Mucosa of descending colon (tissue), 3 donors: Measurements from ENCODE around the gene LAMA2. TPM values are rescaled to one million over a fixed set of nuclear protein-coding genes. Genes with fewer than 3 reads are reported as not detected.

Experiments
- ATAC-seq: fragments of 200-7000 bp; cut with Tn5 transposase; one replicate; pipeline ENCODE4 v1.9.1; 2020; ENCODE audit warnings: mild to moderate bottlenecking, moderate library complexity
- DNase-seq, 3 donors: peaks; one replicate each; pipeline ENCODE4 v3.0.0-alpha.2; 2020
- H3K36me3 ChIP-seq: fragments of 200-600 bp; one replicate; pipeline ENCODE4 v1.8.0; 2021; ENCODE audit warnings: low read depth, mild to moderate bottlenecking
- H3K4me1 ChIP-seq: fragments of 200-600 bp; one replicate; pipeline ENCODE4 v1.8.0; 2021; ENCODE audit warnings: low read depth, mild to moderate bottlenecking
- H3K4me3 ChIP-seq: fragments of 200-600 bp; one replicate; pipeline ENCODE4 v1.8.0; 2021; ENCODE audit warnings: mild to moderate bottlenecking
- H3K9me3 ChIP-seq: fragments of 200-600 bp; one replicate; pipeline ENCODE4 v1.8.0; 2021; ENCODE audit warnings: mild to moderate bottlenecking
- intact Hi-C, 2 donors: fragments of 100-400 bp; cut with DNase I in 1 of 2; cut with micrococcal nuclease in 1 of 2; formaldehyde crosslinking; loops; one replicate each; pipeline versions ENCODE4 v1.11.0 to v1.11.1; 2022; cut with DNase I, micrococcal nuclease
- total RNA-seq, 3 donors: library from RNA; stranded (reverse); fragmentation: NEBNext Ultra II Directional in 2 of 3; extraction: Animal tissue kit (Norgen Biotek cat#: 25700) in 2 of 3; gene quantifications; one replicate each; pipeline versions ENCODE4 v1.2.1 to v1.2.4, GENCODE V29; 2021 to 2023
- TF ChIP-seq, protein P1 (sequence below): fragments of 200-600 bp; IDR thresholded peaks from one replicate; pipeline ENCODE4 v1.8.0; 2022; ENCODE audit warnings: antibody characterized with exemption, mild to moderate bottlenecking
- donor health status: DM: no; HTN: no; CAD: no; lungs with moderate emphysema.
- donor health status: DM: no; HTN: no; CAD: no.
- donor health status: DM: no; HTN: yes; CAD: no.

LAMA2 gene
- total RNA-seq, 3 donors from 2014 or later: 3.6 to 29.4 (median 18.4) TPM

DNA sequence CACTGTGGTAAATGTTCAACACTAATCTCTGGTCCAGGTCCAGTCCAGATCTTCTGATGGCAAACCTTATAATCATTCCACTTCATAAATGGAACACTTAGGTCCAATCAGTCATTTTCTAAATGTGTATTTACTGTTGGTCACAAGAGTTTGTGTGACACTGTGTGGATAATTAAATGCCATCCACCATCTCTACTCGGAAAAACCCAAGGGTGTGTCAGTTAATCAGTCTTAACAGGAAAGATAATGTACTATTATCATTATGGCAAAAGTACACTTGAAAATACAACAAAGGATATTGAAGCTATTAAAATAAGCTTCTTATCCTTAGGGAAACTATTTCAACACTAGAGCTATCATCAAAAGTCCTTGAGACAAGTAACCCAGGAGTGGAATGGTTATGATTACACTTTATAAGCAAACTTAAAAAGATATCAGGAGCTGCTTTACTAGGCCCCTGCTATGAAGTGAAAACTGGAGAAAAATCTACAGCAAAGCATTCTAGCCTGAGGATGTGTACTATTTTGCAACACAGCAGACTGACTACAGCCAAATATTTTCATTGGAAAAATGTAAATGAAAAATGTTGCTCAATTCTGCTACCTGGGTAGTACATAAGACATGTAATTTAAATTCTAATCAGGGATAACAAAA, 227.9 kb downstream of the LAMA2 start:
- TF ChIP-seq, protein P1, sequence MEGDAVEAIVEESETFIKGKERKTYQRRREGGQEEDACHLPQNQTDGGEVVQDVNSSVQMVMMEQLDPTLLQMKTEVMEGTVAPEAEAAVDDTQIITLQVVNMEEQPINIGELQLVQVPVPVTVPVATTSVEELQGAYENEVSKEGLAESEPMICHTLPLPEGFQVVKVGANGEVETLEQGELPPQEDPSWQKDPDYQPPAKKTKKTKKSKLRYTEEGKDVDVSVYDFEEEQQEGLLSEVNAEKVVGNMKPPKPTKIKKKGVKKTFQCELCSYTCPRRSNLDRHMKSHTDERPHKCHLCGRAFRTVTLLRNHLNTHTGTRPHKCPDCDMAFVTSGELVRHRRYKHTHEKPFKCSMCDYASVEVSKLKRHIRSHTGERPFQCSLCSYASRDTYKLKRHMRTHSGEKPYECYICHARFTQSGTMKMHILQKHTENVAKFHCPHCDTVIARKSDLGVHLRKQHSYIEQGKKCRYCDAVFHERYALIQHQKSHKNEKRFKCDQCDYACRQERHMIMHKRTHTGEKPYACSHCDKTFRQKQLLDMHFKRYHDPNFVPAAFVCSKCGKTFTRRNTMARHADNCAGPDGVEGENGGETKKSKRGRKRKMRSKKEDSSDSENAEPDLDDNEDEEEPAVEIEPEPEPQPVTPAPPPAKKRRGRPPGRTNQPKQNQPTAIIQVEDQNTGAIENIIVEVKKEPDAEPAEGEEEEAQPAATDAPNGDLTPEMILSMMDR: no peak
- Histone ChIP-seq H3K9me3 (no peaks in the 10 kb centered on the region), H3K4me3 (no peak overlapping the region), H3K4me1 (no peaks in the 10 kb centered on the region), H3K36me3 (no peaks in the 10 kb centered on the region)
- intact Hi-C loops: no loop called here
- ATAC-seq: no peak
- no peak for DNase-seq

DNA sequence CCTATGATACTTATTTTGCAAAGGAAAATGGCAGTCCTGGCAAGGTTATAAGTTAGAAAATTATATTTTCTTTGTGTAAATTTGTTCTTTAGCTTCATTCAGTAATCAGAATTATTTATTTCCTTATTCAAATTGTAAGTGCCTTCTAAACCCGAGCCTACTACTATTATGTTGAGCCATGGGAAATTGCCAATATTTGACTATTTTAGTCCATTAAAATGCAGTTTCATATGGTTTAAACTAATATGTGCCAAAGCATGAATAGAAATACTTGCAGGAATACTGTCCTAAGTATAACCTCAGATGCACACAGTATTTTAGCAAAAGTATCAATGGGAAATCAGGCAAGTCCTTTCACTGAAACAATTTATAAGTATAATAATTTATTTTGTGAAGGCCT, 228.4 kb downstream of the LAMA2 start:
- ATAC-seq (no peak), DNase-seq (no peak)
- Histone ChIP-seq H3K36me3 (no peaks in the 10 kb centered on the region), H3K9me3 (no peaks in the 10 kb centered on the region), H3K4me1 (no peaks in the 10 kb centered on the region), H3K4me3 (no peak overlapping the region)
- TF ChIP-seq, protein P1: no peak
- intact Hi-C loops: no loop called here

DNA sequence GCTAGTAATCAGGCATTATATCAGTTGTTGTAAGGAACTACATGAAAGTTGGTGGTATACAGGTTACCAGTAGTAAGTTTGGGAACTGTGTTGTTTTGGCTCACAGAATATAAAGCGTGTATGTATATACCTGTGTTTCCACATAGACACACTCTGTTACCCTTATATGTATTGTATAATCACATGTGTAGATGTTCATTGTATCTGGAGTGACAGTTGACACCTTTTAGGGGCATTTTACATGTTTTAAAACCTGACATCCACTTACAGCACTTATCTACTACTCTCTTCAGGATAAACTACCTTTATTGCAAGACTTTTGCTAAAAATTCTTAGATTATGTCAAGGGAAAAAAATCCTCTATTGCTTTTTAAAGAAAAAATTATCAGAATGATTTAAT, 228.9 kb downstream of the LAMA2 start:
- Histone ChIP-seq H3K4me3 (no peak overlapping the region), H3K9me3 (no peaks in the 10 kb centered on the region), H3K4me1 (no peaks in the 10 kb centered on the region), H3K36me3 (no peaks in the 10 kb centered on the region)
- intact Hi-C loops: no loop called here
- DNase-seq (no peak), ATAC-seq (no peak)
- TF ChIP-seq, protein P1: no peak

DNA sequence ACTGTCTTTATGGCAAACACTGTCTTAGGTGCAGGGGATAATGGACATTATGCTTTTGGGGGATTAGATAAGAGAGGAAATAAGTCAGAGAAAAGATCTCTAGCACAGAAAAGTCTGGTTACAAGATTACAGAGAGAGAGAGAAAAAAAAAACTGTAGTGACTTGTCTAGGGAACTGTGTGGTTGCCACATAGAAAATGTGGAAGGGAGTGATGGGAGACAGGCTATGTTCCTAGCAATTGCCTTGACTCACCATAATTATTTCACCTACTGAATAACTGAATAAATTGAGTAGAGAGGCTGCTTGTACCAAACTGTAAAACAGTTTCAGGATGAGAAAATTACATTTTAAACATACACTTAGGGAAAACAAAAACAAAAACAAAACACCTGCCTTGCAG, 229.7 kb downstream of the LAMA2 start:
- no peak overlapping the region for H3K4me3 ChIP-seq
- DNase-seq (no peak), ATAC-seq (no peak)
- intact Hi-C loops: no loop called here
- no peaks in the 10 kb centered on the region for H3K4me1 ChIP-seq
- H3K36me3 ChIP-seq: no peaks in the 10 kb centered on the region
- no peaks in the 10 kb centered on the region for H3K9me3 ChIP-seq
- TF ChIP-seq, protein P1: no peak

DNA sequence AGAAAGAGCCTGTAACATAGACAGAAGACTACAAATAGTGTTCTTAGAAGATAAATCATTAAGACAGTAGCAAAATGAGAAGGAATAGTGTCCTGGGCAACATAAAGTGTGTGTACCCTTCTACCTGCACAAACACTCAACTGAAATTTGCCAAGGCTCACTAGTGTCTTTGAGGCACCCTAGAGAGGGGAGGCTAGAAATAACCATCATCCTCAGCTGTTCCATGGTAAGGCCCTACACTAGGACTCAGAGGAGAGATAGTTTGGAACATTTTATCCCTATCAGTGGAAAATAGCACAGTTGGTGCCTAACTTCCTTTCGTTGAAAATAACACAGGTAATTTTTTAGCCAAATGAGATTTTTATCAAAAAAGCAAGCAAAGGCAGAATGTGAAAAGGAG, 230.7 kb downstream of the LAMA2 start:
- H3K36me3 ChIP-seq: no peaks in the 10 kb centered on the region
- no peaks in the 10 kb centered on the region for H3K4me1 ChIP-seq
- no peak overlapping the region for H3K4me3 ChIP-seq
- DNase-seq: no peak
- TF ChIP-seq, protein P1: no peak
- intact Hi-C loops: no loop called here
- no peak for ATAC-seq
- H3K9me3 ChIP-seq: no peaks in the 10 kb centered on the region
